Measurements from ENCODE around the gene EIF4E3. TPM values are rescaled to one million over a fixed set of nuclear protein-coding genes. Genes with fewer than 3 reads are reported as not detected.

The EIF4E3 gene
- polyA plus RNA-seq (ENCODE audit: insufficient read length in 4 of 4) = 10 to 100 TPM; 11.2 to 14.9 (median 12.5) TPM

GRCh38 chr3:71725271-71725991 lies at the start of gene EIF4E3:
Gene EIF4E3, minus strand, starts transcription at chr3:71725402. Its CDS starts 35 bp downstream, at chr3:71725367.
- no peak for DNase-seq (ENCODE audit: low read depth in 4 of 4, low spot score in 3 of 4)

- DNase-seq (ENCODE audit: low read depth in 4 of 4, low spot score in 3 of 4) = no peak
These were observed 46.7 kb upstream of the EIF4E3 start for GRCh38 chr3:71771884-71772283.

GRCh38 chr3:71771126-71771525 lies 45.9 kb upstream of the EIF4E3 start:
- DNase-seq (ENCODE audit: low read depth in 4 of 4, low spot score in 3 of 4) = no peak

GRCh38 chr3:71763426-71763825 lies 38.2 kb upstream of the EIF4E3 start:
- no peak for DNase-seq (ENCODE audit: low read depth in 4 of 4, low spot score in 3 of 4)

- no peak for DNase-seq (ENCODE audit: low read depth in 4 of 4, low spot score in 3 of 4)
These were observed 34.9 kb upstream of the EIF4E3 start for GRCh38 chr3:71760140-71760539.

- DNase-seq (ENCODE audit: low read depth in 4 of 4, low spot score in 3 of 4) = no peak
These were observed 34.2 kb upstream of the EIF4E3 start for GRCh38 chr3:71759401-71759800.

- no peak for DNase-seq (ENCODE audit: low read depth in 4 of 4, low spot score in 3 of 4)
These were observed 32.9 kb upstream of the EIF4E3 start for GRCh38 chr3:71758091-71758490.

GRCh38 chr3:71754610-71755253 lies 29.5 kb upstream of the EIF4E3 start:
- DNase-seq (ENCODE audit: low read depth in 4 of 4, low spot score in 3 of 4) = no peak

GRCh38 chr3:71753701-71754609 lies 28.8 kb upstream of the EIF4E3 start, which contains the start of gene GPR27:
Gene GPR27, plus strand, starts transcription at chr3:71753855. Its CDS starts 195 bp downstream, at chr3:71754050.
- peak in 1 of 4 donors; percentile 47 for DNase-seq (ENCODE audit: low read depth in 4 of 4, low spot score in 3 of 4)

- DNase-seq (ENCODE audit: low read depth in 4 of 4, low spot score in 3 of 4) = no peak
These were observed 27.9 kb upstream of the EIF4E3 start for GRCh38 chr3:71752831-71753700.

- DNase-seq (ENCODE audit: low read depth in 4 of 4, low spot score in 3 of 4) = no peak
These were observed 26.4 kb upstream of the EIF4E3 start for GRCh38 chr3:71751602-71752001.

GRCh38 chr3:71744738-71745137 lies 19.5 kb upstream of the EIF4E3 start:
- DNase-seq (ENCODE audit: low read depth in 4 of 4, low spot score in 3 of 4) = no peak

GRCh38 chr3:71742621-71743020 lies 17.4 kb upstream of the EIF4E3 start:
- no peak for DNase-seq (ENCODE audit: low read depth in 4 of 4, low spot score in 3 of 4)

GRCh38 chr3:71734881-71735280 lies 9.7 kb upstream of the EIF4E3 start:
- no peak for DNase-seq (ENCODE audit: low read depth in 4 of 4, low spot score in 3 of 4)

GRCh38 chr3:71733319-71733718 lies 8.1 kb upstream of the EIF4E3 start:
- no peak for DNase-seq (ENCODE audit: low read depth in 4 of 4, low spot score in 3 of 4)

GRCh38 chr3:71732637-71733036 lies 7.4 kb upstream of the EIF4E3 start:
- no peak for DNase-seq (ENCODE audit: low read depth in 4 of 4, low spot score in 3 of 4)

GRCh38 chr3:71728632-71729342 lies 3.6 kb upstream of the EIF4E3 start:
- no peak for DNase-seq (ENCODE audit: low read depth in 4 of 4, low spot score in 3 of 4)

GRCh38 chr3:71726146-71726545 lies 944 bp upstream of the EIF4E3 start:
- no peak for DNase-seq (ENCODE audit: low read depth in 4 of 4, low spot score in 3 of 4)

- DNase-seq (ENCODE audit: low read depth in 4 of 4, low spot score in 3 of 4) = no peak
These were observed 475 bp downstream of the EIF4E3 start for GRCh38 chr3:71724584-71725270.

Data from left renal pelvis (tissue), 4 donors.